ENCODE measurements around the gene FYB1.

- TF ChIP-seq, protein P1, sequence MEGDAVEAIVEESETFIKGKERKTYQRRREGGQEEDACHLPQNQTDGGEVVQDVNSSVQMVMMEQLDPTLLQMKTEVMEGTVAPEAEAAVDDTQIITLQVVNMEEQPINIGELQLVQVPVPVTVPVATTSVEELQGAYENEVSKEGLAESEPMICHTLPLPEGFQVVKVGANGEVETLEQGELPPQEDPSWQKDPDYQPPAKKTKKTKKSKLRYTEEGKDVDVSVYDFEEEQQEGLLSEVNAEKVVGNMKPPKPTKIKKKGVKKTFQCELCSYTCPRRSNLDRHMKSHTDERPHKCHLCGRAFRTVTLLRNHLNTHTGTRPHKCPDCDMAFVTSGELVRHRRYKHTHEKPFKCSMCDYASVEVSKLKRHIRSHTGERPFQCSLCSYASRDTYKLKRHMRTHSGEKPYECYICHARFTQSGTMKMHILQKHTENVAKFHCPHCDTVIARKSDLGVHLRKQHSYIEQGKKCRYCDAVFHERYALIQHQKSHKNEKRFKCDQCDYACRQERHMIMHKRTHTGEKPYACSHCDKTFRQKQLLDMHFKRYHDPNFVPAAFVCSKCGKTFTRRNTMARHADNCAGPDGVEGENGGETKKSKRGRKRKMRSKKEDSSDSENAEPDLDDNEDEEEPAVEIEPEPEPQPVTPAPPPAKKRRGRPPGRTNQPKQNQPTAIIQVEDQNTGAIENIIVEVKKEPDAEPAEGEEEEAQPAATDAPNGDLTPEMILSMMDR (IDR thresholded peaks at IDR 0.05), result no peak
- TF ChIP-seq POLR2A (IDR thresholded peaks at IDR 0.05), result no peak
Observed at GRCh38 chr5:39151745-39152144, 67.6 kb downstream of the FYB1 start.

All from stomach (tissue), 4 donors.